Activated gamma-delta T cell treated with anti-CD3 and anti-CD28 coated beads, Interleukin-2, amount 50 U/mL, for 16 hours (primary cell): ENCODE results near the gene TBX5.

ENCODE experiments used
- DNase-seq: peaks from one replicate; pipeline ENCODE4 v3.0.0-alpha.2; 2020; ENCODE audit warnings: low read depth

The TBX5 gene

DNA sequence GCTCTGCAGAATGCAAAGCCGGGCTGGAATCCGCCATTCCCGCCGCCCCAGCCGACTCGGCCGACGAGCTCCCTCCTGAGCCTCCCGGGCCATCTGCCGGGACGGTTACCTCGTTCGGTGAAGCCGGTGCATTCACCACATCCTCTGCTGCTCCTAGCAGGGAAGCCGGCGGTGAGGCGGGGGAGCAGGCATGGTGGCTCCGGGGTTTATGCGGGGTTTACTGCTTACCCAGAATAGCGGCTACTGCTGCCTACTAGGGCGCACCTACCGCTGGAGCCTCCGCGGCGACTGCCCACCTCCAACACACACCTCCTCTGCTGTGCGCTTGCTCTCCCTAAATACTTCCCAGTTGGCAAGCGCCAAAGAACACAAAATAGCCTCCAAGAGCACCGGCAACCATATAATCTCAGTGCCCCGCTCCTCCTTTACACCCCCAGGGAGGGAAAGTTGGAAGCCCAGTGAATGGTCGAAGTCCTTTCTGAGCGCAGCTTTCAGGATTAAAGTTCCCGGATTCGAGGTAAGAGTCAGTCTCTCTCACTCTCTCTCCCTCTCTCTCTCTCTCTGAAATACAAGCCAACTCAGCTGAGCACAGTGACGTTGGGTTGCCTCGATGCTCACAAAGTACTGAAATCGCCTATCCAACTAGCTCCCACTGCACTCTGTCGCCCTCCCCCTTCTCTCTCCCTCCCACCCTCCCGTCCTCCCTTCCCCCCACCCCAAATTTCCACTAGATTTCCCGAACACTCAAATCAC, at the start of gene TBX5:
Gene TBX5, minus strand, starts transcription at position 626 of the 753 bp plus-strand sequence. CDS start 2,246 bp downstream, outside the sequence.
- no peak for DNase-seq

DNA sequence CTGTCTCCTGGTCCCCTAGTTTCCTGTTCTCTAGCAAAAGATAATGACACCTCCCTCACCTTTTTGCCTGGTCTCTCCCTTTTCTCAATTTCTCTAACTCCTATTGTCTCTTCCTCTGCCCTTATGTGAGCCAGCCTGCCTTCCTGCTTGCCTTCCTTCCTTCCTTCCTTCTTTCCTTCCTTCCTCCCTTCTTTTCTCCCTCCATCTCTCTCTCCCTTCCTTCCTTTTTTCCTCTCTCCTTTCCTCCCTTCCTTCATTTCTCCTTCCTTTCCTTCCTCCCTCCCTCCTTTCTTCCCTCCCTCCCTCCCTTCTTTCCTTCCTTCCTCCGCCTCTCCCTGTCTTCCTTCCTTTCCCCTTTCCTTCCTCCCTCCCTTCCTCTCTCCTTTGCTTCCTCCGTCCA, 45.7 kb upstream of the TBX5 start:
- DNase-seq = no peak

DNA sequence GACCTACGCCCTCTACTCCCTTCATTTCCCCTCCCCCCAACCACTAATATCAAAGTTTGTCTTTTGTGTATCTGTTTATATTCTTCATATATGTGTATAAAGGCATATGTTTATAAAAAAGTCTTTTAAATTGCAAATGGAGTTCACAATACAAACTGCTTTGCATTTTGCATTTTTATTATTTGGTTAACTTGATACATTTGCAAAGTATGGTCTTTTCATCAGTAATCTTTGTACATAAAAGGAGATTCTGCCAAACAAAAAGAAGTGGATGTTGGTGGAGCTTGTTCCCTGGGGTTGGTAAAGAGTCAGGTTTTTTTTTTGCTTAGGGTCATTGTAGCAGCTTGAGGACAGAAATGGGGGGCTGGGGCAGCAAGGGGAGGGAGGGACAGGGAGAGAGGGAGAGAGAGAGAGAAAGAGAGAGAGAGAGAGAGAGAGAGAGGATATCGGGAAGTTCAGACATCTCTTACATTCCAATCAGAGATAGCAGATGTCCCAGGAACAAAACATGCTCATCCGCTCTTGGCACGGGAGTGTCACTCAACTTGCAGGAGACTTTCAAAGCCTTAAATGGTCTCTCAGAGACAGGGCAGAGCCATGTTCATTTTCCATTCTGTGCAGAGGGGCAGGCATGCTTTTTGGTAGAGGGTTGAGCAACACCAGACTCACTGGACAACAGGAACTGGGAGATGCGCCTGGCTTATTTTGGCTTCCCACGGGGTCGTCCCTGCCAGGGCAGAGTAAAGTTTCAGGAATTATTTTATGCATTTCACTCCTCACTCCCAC, 44.8 kb upstream of the TBX5 start:
- DNase-seq = no peak

DNA sequence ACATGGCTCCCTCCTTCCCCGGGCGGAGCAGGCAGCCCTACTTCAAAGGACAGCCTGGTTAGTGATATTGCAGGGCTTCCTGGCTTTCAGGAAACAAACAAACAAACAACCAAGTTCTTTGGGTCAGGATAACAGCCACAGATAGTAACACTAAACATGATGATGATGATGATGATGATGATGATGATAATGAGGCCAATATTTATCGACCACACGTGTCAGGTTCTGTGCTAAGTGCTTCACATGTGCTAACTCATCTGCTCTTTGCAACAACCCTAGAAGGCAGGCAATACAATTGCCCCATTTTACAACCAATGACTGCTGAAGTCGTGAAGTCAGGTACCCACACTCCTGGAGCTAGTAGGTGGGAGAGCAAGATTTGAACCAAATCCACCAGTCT, 44.1 kb upstream of the TBX5 start:
- no peak for DNase-seq

DNA sequence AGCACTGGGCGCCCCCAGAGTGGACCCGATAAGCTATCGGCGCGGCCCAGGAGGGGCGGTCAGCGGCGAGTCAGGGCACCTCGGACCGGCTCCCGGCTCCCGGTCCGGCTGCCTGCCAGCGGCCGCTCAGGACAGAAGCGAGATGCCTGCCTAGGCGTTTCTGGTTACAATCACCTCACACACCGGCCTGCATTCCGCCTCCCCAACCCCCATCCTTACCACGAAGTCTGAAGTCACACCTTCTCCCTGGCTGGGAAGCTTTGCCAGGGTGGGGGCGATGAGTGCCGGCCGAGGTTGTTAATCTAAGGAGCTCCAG, 42.6 kb upstream of the TBX5 start:
- DNase-seq = no peak

DNA sequence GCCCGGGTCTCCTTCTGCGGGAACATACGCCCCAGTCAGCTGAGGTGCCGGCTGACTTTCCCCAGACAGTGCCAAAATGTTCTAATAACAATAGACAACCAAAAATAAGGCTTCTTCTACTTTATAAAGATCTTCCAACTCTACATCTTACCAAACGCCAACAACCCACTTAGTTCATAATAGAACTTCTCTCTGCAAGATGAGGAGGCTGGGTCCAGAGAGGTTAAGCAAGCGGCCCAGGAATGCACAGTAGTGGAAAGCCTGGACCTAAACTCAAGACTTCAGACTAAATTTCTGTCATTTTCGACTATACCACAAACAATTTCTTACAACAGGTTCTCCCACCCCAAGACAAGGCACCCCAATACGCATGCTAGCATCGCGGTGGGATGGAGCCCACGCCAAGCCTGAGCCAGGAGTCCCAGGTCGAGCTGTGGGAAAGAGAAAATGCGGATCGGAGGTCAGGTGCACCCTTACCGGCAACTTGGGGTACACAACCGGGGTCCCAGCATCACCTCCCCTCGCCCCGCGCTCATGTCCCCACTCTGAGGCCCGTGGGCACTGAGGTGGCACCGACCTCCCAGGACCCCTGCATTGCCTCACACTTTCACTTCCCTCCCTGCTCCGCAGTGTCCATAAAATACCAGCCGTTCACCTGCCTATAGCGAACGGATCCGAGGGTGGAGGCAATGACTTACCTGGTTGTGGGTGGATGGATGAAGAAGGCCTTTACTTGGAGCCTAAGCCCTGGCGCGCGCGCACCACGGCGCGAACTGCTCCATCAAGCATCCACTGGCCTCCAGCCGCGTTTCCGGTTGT, 42.1 kb upstream of the TBX5 start:
- DNase-seq = no peak

DNA sequence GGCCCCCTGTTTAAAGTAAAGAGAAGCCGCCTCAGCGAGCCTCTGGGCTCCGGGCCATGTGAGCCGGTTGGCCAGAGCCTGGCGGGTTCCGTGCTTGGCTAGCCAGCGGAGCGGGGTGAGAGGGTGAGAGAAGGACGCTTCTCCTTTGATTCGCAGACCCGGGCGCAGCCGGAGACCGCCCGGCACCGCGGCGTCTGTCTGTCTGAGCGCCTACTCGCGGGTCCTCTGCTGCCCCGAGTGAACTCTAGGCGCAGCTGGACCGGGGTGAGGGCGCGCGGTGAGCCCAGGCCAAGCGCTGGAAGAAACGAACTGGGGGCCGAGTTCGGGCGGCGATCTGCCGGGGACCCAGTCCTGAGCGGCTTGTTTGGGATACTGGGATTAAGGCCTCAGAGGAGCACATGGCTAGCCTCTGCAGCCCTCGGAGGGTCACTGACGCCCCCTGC, 41.4 kb upstream of the TBX5 start:
- DNase-seq = no peak

DNA sequence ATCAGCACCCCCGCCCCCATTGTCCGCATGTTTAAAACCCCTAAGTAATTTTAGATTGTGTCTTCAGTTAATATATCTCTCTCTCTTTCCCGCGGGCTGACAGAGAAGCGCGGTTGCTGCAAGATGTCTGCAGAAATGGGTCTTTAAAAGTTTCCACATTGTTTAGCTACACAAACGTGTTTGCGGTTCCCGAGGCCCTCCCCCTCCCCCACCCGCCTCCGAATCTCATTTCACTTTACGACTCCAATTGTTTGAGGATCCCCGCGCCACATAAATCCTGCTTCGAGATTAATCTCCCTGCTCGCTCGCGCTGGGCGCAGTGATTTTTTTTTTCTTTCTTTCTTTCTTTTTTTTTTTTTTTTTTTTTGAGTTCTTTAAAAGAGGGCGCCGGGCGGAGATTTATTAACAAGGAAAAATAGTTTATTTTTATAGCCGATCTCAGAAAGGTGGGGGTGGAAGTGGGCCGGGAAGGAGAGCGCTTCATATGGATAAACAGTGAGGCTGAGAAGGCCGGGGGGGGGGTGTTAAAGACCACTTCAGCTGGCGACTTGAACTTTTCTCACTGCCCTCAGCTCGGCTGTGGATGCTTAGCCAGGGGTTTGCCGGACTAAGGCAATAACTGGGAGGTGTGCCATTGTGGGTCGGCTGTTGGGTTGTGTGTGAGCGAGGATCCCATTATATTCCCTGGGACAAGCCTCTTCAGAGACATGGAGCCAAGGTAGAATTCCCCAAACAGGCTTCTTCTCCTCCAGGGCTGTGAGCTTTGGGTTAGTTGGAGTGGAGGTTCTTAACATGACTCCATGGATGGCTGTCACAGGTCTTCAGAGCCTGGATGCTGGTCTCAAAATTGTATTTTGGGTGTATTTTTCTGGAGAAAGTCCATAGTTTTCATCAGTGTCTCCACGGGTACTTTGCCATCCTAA, 39.7 kb upstream of the TBX5 start:
- DNase-seq = no peak

DNA sequence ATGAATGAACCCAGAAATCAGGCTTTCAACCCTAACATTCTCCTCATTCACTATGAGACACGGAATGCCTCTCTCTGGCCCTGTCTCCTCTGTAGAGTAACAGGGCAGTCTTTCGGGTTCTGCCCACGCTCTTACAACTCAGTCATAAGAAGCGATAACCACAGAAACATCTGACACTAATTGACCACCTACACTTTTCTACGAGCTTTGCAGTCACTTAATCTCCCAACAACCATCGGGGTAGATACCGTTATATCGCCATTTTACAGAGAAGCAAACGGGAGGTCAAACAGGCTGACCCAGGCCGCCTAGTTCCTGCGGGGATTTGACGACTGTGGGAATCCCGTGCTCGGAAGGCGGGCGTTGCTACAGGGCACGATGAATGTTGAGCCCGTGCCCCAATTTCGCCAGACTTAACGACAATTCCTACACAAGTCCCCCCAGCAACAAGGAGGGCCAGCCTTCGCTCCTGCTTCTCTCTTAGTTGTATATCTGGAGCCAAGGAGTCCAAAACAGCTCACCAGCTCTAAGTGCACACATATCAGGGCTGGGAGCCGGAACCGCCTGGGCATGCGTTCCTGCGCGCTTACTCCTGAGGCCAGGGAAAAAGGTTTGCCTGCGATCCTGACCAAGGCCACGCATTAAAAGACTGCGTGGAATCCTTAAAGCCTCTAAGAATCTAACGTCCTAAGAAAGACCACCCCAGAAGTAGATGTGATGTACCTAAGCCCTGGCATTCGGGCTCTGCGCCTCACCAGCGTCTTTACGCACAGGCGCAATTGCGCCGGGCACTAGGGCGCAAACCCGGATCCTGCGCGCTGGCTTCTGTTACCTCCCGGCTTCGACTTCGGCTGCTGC, 38.7 kb upstream of the TBX5 start:
- DNase-seq = no peak

DNA sequence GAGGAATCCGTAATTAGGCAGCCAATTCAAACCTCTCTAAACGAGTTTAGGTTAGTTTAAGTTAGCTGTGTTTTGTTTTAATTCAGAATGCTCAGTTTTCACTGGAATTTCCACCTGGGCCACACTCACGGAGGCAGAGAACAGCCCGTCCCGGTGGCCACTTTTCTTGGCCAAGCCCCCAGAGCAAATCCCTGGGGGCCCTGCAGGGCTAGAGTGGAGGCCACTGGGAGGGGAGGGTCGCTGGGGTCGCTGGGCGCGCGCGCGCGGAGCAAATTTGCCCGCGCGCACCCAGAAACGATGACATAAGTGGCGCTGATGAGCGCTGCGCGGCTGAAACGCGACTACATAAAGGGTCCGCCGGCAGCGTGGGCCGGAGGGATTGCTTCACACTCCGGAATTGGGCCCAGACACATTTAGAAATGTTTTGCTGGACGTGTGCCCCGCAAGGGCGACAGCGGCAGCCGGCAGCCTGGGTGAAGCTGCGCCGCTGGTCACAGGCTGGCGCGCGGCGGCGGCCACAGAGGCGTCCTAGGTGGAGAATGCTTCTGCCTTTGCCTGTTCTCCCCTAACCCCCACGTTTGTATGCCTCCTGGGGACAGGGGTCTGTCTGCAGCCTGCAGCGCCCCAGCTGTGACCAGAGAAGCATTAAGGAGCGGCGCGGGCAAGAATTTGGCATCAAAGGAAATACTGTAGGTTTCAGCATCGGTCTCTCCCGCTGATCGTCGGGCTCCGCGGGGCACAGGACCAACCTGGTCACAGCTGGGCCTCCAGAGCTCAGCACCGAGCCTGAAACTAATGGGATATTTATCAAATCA, 37.9 kb upstream of the TBX5 start:
- DNase-seq = no peak

DNA sequence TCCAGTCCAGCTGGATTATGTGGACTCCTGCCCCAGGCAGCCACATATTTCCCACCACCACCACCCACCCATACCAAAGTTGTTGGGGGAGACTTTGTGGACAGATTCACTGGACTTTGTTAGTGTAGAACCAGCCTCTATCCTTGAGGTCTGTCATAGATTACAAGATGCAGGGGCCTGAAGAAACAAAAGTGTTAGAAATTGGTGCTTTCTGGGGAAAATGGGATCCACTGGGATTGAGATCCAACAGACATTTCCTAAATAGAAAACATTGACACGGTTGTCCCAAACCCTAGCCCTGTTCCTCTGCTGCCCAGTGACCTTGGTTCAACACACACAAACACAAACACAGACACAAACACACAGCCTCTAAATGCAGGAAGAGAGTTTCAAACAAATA, 36.6 kb upstream of the TBX5 start:
- DNase-seq = no peak

DNA sequence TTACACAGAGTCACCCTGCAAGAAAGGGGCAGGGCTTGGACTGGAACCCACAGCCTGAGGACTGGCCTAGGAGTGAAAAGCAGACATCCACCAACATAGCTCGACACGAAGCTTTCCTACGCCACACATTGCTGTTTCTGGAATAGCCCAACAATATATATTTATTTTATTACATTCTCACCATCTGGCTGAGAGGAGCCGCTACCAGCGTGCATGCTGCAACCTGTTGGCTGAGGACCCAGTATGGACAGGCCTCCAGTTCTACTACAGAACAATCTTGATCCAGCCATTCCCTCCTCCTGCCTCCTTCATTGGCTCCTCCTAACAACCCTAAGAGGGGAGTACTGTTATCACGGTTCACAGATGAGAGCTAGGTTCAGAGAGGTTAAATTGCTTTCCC, 35.6 kb upstream of the TBX5 start:
- no peak for DNase-seq

DNA sequence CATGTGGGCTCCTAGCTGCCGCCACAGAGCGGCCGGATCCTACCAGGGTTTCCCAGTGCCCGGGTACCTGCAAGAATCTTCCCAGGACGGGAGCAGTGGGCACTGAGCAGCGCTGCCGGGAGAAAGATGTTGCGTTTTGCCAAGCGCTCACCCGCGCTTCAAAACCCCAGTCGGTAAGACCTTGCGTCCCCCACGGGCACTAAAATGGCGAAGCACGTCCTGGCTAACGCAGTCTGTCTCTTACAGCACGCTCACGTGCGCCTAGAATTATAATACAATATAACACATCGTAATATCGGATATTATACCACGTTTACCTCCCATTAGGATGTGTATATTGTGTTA, 35.1 kb upstream of the TBX5 start:
- no peak for DNase-seq

DNA sequence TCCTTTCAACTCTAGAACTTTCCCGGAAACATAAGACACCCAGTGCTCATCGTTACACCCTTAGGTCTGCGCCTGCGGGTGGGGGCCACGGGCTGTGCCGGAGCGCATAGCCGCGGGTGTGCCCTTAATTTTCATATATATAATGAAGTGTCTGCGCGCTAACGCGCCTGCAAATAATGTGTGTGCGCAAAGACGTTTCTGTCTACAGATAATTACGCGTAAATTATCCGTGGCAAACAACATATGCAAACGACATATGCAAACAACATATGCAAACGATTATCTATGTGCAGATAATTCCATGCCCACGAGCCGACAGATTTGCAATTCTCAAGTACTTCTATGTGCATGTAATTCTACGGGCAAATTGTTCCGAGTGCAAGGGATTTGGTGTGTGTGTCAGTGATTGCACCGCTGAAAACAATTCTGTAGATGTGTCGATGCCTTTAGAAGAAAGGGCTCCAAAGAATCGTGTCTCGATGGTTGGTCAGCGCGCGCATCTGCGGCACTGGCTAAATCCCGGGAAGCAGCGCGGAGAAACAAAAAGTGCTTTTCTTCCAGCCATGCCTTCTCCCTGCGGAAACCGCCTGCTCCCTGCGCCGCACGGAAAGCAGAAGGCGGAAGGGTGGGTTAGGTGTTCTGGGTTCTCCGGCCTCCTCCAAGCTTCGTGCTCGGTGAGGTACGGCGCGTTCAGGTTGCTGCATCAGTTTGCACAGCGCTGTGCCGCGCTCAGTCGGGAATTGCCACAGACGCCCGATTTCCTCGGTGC, 34.5 kb upstream of the TBX5 start:
- DNase-seq = no peak

DNA sequence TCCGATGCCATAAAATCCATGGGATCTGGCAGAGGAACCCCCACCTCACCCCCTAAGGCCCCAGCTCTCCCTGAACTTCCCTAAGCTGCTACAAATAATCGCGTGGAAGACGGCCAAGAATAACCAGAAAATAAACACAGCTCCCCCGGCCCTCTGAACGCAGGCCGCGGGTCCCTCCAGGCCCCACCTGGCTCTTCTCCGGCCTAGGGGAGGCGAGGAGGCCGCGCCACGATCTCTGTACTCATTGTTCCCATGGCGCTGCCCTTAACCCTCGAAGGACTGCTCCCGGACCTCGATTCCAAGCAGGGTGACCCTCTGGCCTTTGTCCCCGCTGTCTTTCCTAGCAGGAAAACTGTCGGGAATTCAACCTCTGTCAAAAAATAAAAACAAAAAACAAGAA, 33.9 kb upstream of the TBX5 start:
- no peak for DNase-seq

DNA sequence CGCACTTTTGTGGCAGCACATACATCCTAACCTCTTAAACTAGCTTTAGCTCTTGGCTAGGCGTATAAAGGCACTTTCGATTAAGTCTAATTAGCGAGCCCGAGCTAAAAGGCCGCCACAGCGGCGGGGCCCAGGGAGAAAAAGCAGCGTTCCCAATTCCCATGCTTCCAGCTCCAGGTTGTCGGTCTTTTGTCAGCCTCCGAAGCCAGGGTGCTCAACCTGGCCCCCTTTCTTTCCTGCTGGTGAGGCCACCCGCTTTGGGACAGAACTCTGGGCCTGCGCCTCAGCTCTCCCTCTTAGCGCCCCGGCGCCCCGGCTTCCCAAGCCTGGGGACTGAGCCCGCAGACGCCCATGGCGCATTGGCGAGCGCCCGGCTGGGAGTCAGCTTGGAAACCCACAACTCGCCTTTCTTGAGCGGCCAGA, 33.3 kb upstream of the TBX5 start:
- no peak for DNase-seq

DNA sequence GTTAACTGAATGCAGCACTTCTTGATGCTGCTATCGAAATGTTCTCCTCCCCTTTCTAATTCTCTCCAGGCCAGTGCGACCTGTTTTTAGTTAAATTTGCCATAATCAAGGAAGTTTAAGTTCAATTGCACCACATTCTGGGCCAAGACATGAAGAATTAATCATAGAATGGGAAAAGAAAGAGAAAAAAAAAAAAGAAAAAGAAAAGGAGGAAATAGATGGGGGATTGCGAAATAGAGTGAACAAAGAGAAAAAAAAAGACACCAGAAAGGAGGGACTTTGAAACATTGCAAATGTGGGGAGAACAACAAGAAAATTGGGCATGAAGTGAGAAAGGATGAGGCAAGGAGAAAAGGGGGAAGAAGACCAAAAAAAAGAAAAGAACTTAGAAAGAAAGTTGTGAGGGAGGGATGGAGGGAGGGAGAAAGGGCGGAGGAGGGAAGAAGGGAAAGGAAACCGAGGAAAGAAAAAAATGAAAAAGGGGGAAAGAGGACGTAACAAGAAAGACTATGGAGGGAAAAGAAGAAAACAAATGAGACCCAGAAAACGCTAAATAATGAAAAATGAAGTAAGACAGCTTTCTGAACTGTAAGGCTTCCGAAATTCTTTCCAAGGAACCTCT, 32.8 kb upstream of the TBX5 start:
- DNase-seq = no peak

DNA sequence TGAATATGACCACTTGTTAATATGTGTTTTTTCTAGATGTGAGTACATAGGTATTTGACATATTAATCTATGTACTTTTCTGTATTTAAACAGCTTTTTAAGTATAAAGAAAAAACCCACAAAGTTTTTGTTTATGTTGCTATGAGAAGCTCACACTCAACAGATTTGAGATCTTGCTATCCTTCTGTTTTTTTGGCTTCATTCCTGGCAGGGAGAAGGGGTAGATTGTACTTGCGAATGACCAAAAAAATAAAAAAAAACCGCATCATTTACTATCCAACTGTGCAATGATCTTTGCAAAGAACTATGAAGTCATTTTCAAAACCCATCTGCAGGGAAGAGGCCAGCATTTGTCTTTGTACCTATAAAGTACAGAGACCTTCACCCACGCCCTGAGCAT, 28.4 kb upstream of the TBX5 start:
- no peak for DNase-seq

DNA sequence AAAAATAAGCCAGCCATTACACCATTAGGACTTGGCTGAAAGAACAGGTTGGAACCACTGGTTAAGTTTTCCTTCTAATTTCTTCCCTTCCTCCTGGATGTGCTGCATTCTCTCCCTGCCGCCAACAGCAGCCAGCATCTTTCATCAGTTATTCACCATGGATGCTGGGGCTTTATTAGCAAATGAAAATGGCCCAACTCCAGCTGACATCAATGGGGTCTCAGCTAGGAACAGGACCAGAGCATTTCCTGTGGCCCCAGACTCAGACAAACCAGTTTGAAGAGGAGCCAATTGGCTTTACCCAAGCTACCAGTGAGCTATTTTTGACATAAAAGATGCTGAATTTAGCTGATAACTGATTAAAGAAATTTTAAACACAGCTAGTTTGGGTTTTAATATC, 26.0 kb upstream of the TBX5 start:
- no peak for DNase-seq
